CD4-positive, alpha-beta T cell (primary cell): ENCODE data around the gene PAPSS1. TPM values are rescaled to one million over a fixed set of nuclear protein-coding genes. Genes with fewer than 3 reads are reported as not detected.

Source experiments
- ATAC-seq: fragments of 200-7000 bp; cut with Tn5 transposase; one replicate; pipeline ENCODE4 v1.10.0; 2022; ENCODE audit warnings: mild to moderate bottlenecking; ENCODE audit not compliant: poor library complexity
- CTCF ChIA-PET: fragments of 350-600 bp; sonication (Branson Sonifier 250); formaldehyde crosslinking; loops from one replicate; lab custom pipeline; 2021; ENCODE audit warnings: antibody characterized with exemption, inconsistent platforms; lab: Charles Lee
- POLR2A ChIA-PET: fragments of 350-600 bp; sonication (Branson Sonifier 250); formaldehyde crosslinking; loops from one replicate; lab custom pipeline; 2021; ENCODE audit warnings: antibody characterized with exemption, inconsistent platforms; lab: Charles Lee
- DNase-seq, 14 experiments: peaks; one replicate each; pipeline ENCODE4 v3.0.0-alpha.2; 2013 to 2020; ENCODE audit warnings: mixed read lengths in 2 of 14
- H3K27ac ChIP-seq, 2 donors: one replicate each; pipeline versions ENCODE4 v1.5.1 to v1.7.0; 2013; ENCODE audit warnings: low read length in 2 of 2, low read depth in 1 of 2, mild to moderate bottlenecking in 1 of 2
- H3K27me3 ChIP-seq, 2 experiments: 1 replicate in 1 of 2; 2 replicates in 1 of 2; pipeline versions ENCODE4 v1.6.1 to v1.7.0; 2013; ENCODE audit warnings: low read length in 2 of 2, control low read depth in 1 of 2, mild to moderate bottlenecking in 1 of 2, moderate library complexity in 1 of 2; ENCODE audit not compliant: insufficient read depth in 2 of 2, control insufficient read depth in 1 of 2
- H3K36me3 ChIP-seq: one replicate; pipeline ENCODE4 v1.6.1; 2013; ENCODE audit warnings: low read length, control low read depth; ENCODE audit not compliant: insufficient read depth
- H3K4me1 ChIP-seq: one replicate; pipeline ENCODE4 v1.6.1; 2013; ENCODE audit warnings: low read length, control low read depth; ENCODE audit not compliant: insufficient read depth
- H3K4me3 ChIP-seq: one replicate; pipeline ENCODE4 v1.5.1; 2013; ENCODE audit warnings: mild to moderate bottlenecking, low read length, moderate library complexity
- H3K9me3 ChIP-seq, 2 experiments: 1 replicate in 1 of 2; 2 replicates in 1 of 2; pipeline versions ENCODE4 v1.6.1 to v1.7.0; 2013; ENCODE audit warnings: low read length in 2 of 2, mild to moderate bottlenecking in 2 of 2, control low read depth in 1 of 2, moderate library complexity in 1 of 2; ENCODE audit not compliant: control insufficient read depth in 1 of 2, insufficient read depth in 1 of 2
- H3K27ac Mint-ChIP-seq: one replicate; pipeline ENCODE4 v1.8.0; 2020; ENCODE audit warnings: mixed read lengths
- H3K27me3 Mint-ChIP-seq: one replicate; pipeline ENCODE4 v1.8.0; 2021; ENCODE audit warnings: mixed read lengths
- H3K36me3 Mint-ChIP-seq: one replicate; pipeline ENCODE4 v1.8.0; 2021; ENCODE audit warnings: low read depth, mixed read lengths
- H3K4me1 Mint-ChIP-seq: one replicate; pipeline ENCODE4 v1.8.0; 2021; ENCODE audit warnings: low read depth, mixed read lengths
- H3K4me3 Mint-ChIP-seq: one replicate; pipeline ENCODE4 v1.8.0; 2020; ENCODE audit warnings: mild to moderate bottlenecking, mixed read lengths
- H3K9me3 Mint-ChIP-seq: one replicate; pipeline ENCODE4 v1.8.0; 2020; ENCODE audit warnings: mixed read lengths
- CTCF ChIP-seq: fragments of 200-600 bp; IDR thresholded peaks from one replicate; pipeline ENCODE4 v1.8.0; 2022; ENCODE audit warnings: antibody characterized with exemption, mild to moderate bottlenecking
- intact Hi-C, 2 experiments: fragments of 100-400 bp; cut with DNase I in 1 of 2; cut with micrococcal nuclease in 1 of 2; formaldehyde crosslinking; loops; one replicate each; pipeline versions ENCODE4 v1.15.1 to v1.9.0; 2023 to 2025; cut with DNase I, micrococcal nuclease
- total RNA-seq, 174 experiments: library from RNA in 2 of 174; stranded (reverse) in 2 of 174; gene quantifications; one replicate each; pipeline ENCODE4 v1.2.3 and lab custom pipeline; 2021 to 2026

Gene PAPSS1
- total RNA-seq, 2 experiments from 2014 or later, result 5.6 to 6.6 TPM

GRCh38 chr4:107618656-107619055, 101.4 kb downstream of the PAPSS1 start:
- DNase-seq, result no peak
- no peak for TF ChIP-seq CTCF
- no peaks in the 10 kb centered on the region for H3K4me1 ChIP-seq
- Mint-ChIP-seq H3K36me3 (peaks cover 76% of the 10 kb centered on the region), H3K27me3 (no peaks in the 10 kb centered on the region), H3K9me3 (peaks cover 6% of the 10 kb centered on the region), H3K4me3 (no peak overlapping the region), H3K4me1 (no peaks in the 10 kb centered on the region), H3K27ac (no peak overlapping the region)
- CTCF ChIA-PET, result no interaction called here
- POLR2A ChIA-PET, result no interaction called here
- H3K9me3 ChIP-seq, result peaks cover 0 to 4% of the 10 kb centered on the region in 2 experiments
- H3K4me3 ChIP-seq, result no peak overlapping the region
- H3K27me3 ChIP-seq, result no peaks in the 10 kb centered on the region
- intact Hi-C loops, result no loop called here
- H3K36me3 ChIP-seq, result peaks cover 4% of the 10 kb centered on the region
- H3K27ac ChIP-seq, result no peak overlapping the region
- no peak for ATAC-seq

- TF ChIP-seq CTCF, result no peak
- CTCF ChIA-PET, result no interaction called here
- no peak overlapping the region for H3K4me3 ChIP-seq
- H3K4me1 Mint-ChIP-seq, result no peaks in the 10 kb centered on the region
- no peaks in the 10 kb centered on the region for H3K9me3 Mint-ChIP-seq
- POLR2A ChIA-PET, result no interaction called here
- H3K27me3 ChIP-seq, result no peaks in the 10 kb centered on the region
- H3K36me3 Mint-ChIP-seq, result peaks cover 75% of the 10 kb centered on the region
- peaks cover 4% of the 10 kb centered on the region for H3K36me3 ChIP-seq
- H3K4me3 Mint-ChIP-seq, result no peak overlapping the region
- no peaks in the 10 kb centered on the region for H3K9me3 ChIP-seq
- no peaks in the 10 kb centered on the region for H3K27me3 Mint-ChIP-seq
- no peaks in the 10 kb centered on the region for H3K4me1 ChIP-seq
- ATAC-seq (no peak), DNase-seq (no peak)
- no peak overlapping the region for H3K27ac ChIP-seq
- intact Hi-C loops, result no loop called here
- no peak overlapping the region for H3K27ac Mint-ChIP-seq
These were observed 103.1 kb downstream of the PAPSS1 start for GRCh38 chr4:107616838-107617389.

GRCh38 chr4:107615809-107616208, 104.2 kb downstream of the PAPSS1 start:
- Mint-ChIP-seq H3K36me3 (peaks cover 79% of the 10 kb centered on the region), H3K4me1 (no peaks in the 10 kb centered on the region)
- CTCF ChIA-PET, result no interaction called here

More at GRCh38 chr4:107615809-107616208, 104.2 kb downstream of the PAPSS1 start:
- ATAC-seq (no peak), DNase-seq (no peak)
- no peak overlapping the region for H3K27ac ChIP-seq
- no peaks in the 10 kb centered on the region for H3K9me3 ChIP-seq
- no peaks in the 10 kb centered on the region for H3K4me1 ChIP-seq
- intact Hi-C loops, result no loop called here
- Mint-ChIP-seq H3K27me3 (no peaks in the 10 kb centered on the region), H3K27ac (no peak overlapping the region), H3K4me3 (no peak overlapping the region), H3K9me3 (no peaks in the 10 kb centered on the region)
- H3K4me3 ChIP-seq, result no peak overlapping the region
- no peak for TF ChIP-seq CTCF
- H3K27me3 ChIP-seq, result no peaks in the 10 kb centered on the region
- peaks cover 4% of the 10 kb centered on the region for H3K36me3 ChIP-seq
- POLR2A ChIA-PET, result no interaction called here
